ENCODE results near the gene ARHGAP29.

ARHGAP29 gene

GRCh38 chr1:94275083-94275482, 37.7 kb upstream of the ARHGAP29 start:
- Histone ChIP-seq H3K27me3 (ENCODE audit: insufficient read depth, low read depth) (no peaks in the 10 kb centered on the region), H2AFZ (ENCODE audit: low read depth) (no peak overlapping the region), H3K4me2 (no peak overlapping the region), H3K9ac (no peak overlapping the region), H3K4me1 (ENCODE audit: low read depth, poor library complexity, severe bottlenecking) (no peaks in the 10 kb centered on the region), H4K20me1 (ENCODE audit: insufficient read depth) (no peaks in the 10 kb centered on the region), H3K36me3 (ENCODE audit: insufficient read depth) (no peaks in the 10 kb centered on the region), H3K27ac (no peak overlapping the region), H3K4me3 (IDR thresholded peaks at IDR 0.05; ENCODE audit: insufficient read depth, low read depth, low read length) (no peak overlapping the region), H3K79me2 (ENCODE audit: insufficient read depth, low read depth) (no peaks in the 10 kb centered on the region)
- TF ChIP-seq, protein P1, sequence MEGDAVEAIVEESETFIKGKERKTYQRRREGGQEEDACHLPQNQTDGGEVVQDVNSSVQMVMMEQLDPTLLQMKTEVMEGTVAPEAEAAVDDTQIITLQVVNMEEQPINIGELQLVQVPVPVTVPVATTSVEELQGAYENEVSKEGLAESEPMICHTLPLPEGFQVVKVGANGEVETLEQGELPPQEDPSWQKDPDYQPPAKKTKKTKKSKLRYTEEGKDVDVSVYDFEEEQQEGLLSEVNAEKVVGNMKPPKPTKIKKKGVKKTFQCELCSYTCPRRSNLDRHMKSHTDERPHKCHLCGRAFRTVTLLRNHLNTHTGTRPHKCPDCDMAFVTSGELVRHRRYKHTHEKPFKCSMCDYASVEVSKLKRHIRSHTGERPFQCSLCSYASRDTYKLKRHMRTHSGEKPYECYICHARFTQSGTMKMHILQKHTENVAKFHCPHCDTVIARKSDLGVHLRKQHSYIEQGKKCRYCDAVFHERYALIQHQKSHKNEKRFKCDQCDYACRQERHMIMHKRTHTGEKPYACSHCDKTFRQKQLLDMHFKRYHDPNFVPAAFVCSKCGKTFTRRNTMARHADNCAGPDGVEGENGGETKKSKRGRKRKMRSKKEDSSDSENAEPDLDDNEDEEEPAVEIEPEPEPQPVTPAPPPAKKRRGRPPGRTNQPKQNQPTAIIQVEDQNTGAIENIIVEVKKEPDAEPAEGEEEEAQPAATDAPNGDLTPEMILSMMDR (conservative IDR thresholded peaks at IDR 0.05; ENCODE audit: low read depth, low read length), result no peak

DNA sequence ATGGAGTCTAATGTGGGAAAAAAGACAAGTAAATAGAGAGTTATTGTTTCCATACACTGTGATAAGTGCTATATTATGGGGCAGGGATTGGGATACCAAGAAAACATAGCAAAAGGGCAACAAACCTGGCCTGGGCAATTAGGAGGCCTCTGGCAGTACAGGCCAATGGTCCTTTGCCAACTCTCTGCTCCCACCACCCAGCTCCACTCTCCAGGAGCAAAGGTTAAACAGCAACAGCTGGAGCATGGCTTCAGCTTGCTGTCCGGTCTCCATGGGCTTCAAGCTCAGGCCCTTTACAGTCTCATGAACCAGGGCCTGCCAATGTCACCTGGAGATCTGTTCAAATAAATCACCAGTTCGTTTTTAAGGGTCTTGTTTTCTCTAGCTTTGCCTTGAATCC, 37.2 kb upstream of the ARHGAP29 start:
- Histone ChIP-seq H3K36me3 (ENCODE audit: insufficient read depth) (no peaks in the 10 kb centered on the region), H3K27ac (no peak overlapping the region), H3K4me3 (IDR thresholded peaks at IDR 0.05; ENCODE audit: insufficient read depth, low read depth, low read length) (no peak overlapping the region), H3K9ac (no peak overlapping the region), H3K79me2 (ENCODE audit: insufficient read depth, low read depth) (no peaks in the 10 kb centered on the region), H2AFZ (ENCODE audit: low read depth) (no peak overlapping the region), H3K27me3 (ENCODE audit: insufficient read depth, low read depth) (no peaks in the 10 kb centered on the region), H4K20me1 (ENCODE audit: insufficient read depth) (no peaks in the 10 kb centered on the region), H3K4me2 (no peak overlapping the region), H3K4me1 (ENCODE audit: low read depth, poor library complexity, severe bottlenecking) (no peaks in the 10 kb centered on the region)
- TF ChIP-seq, protein P1 (conservative IDR thresholded peaks at IDR 0.05; ENCODE audit: low read depth, low read length), result no peak

- no peaks in the 10 kb centered on the region for H3K27me3 ChIP-seq (ENCODE audit: insufficient read depth, low read depth)
- no peaks in the 10 kb centered on the region for H3K79me2 ChIP-seq (ENCODE audit: insufficient read depth, low read depth)
- H3K4me3 ChIP-seq (IDR thresholded peaks at IDR 0.05; ENCODE audit: insufficient read depth, low read depth, low read length), result no peak overlapping the region
- no peak overlapping the region for H3K4me2 ChIP-seq
- H4K20me1 ChIP-seq (ENCODE audit: insufficient read depth), result no peaks in the 10 kb centered on the region
- H3K36me3 ChIP-seq (ENCODE audit: insufficient read depth), result no peaks in the 10 kb centered on the region
- H3K4me1 ChIP-seq (ENCODE audit: low read depth, poor library complexity, severe bottlenecking), result no peaks in the 10 kb centered on the region
- no peak overlapping the region for H2AFZ ChIP-seq (ENCODE audit: low read depth)
- H3K9ac ChIP-seq, result no peak overlapping the region
- TF ChIP-seq, protein P1 (conservative IDR thresholded peaks at IDR 0.05; ENCODE audit: low read depth, low read length), result no peak
- H3K27ac ChIP-seq, result no peak overlapping the region
These were observed 35.7 kb upstream of the ARHGAP29 start for GRCh38 chr1:94273111-94273510.

- Histone ChIP-seq H3K4me3 (IDR thresholded peaks at IDR 0.05; ENCODE audit: insufficient read depth, low read depth, low read length) (no peak overlapping the region), H3K36me3 (ENCODE audit: insufficient read depth) (no peaks in the 10 kb centered on the region), H4K20me1 (ENCODE audit: insufficient read depth) (no peaks in the 10 kb centered on the region), H3K4me2 (no peak overlapping the region), H3K9ac (no peak overlapping the region), H2AFZ (ENCODE audit: low read depth) (no peak overlapping the region), H3K27me3 (ENCODE audit: insufficient read depth, low read depth) (no peaks in the 10 kb centered on the region), H3K79me2 (ENCODE audit: insufficient read depth, low read depth) (no peaks in the 10 kb centered on the region), H3K4me1 (ENCODE audit: low read depth, poor library complexity, severe bottlenecking) (no peaks in the 10 kb centered on the region), H3K27ac (no peak overlapping the region)
- TF ChIP-seq, protein P1 (conservative IDR thresholded peaks at IDR 0.05; ENCODE audit: low read depth, low read length), result no peak
These were observed 35.0 kb upstream of the ARHGAP29 start for GRCh38 chr1:94272388-94272787.
